Liver (tissue), 9 donors: ENCODE results near the gene HMGN3. TPM values are rescaled to one million over a fixed set of nuclear protein-coding genes. Genes with fewer than 3 reads are reported as not detected.

Experiments used
- DNase-seq: peaks from one replicate; pipeline ENCODE4 v3.0.0-alpha.2; 2017; ENCODE audit warnings: low spot score
- H3K27ac ChIP-seq, 2 donors: one replicate each; pipeline ENCODE4 v1.7.0; 2013; ENCODE audit warnings: inconsistent platforms in 2 of 2, low read length in 2 of 2, control low read depth in 1 of 2, low read depth in 1 of 2, mild to moderate bottlenecking in 1 of 2
- H3K27me3 ChIP-seq, 4 donors: one replicate each; pipeline versions ENCODE4 v1.6.1 to v1.7.0; 2013; ENCODE audit warnings: low read length in 3 of 4, inconsistent platforms in 1 of 4, mild to moderate bottlenecking in 1 of 4, moderate library complexity in 1 of 4; ENCODE audit not compliant: control insufficient read depth in 4 of 4, insufficient read depth in 4 of 4
- H3K36me3 ChIP-seq, 4 donors: one replicate each; pipeline versions ENCODE4 v1.6.1 to v1.7.0; 2013; ENCODE audit warnings: low read length in 3 of 4, mild to moderate bottlenecking in 3 of 4, low read depth in 1 of 4, moderate library complexity in 1 of 4; ENCODE audit not compliant: control insufficient read depth in 4 of 4, insufficient read depth in 3 of 4
- H3K4me1 ChIP-seq, 4 donors: one replicate each; pipeline versions ENCODE4 v1.6.1 to v1.7.0; 2013; ENCODE audit warnings: low read length in 3 of 4, mild to moderate bottlenecking in 3 of 4, moderate library complexity in 1 of 4; ENCODE audit not compliant: control insufficient read depth in 4 of 4, insufficient read depth in 4 of 4
- H3K4me3 ChIP-seq, 3 donors: one replicate each; pipeline versions ENCODE4 v1.6.1 to v1.7.0; 2013; ENCODE audit warnings: low read length in 3 of 3, control low read depth in 1 of 3, low read depth in 1 of 3, mild to moderate bottlenecking in 1 of 3
- H3K9ac ChIP-seq, 2 donors: one replicate each; pipeline ENCODE4 v1.7.0; 2013; ENCODE audit warnings: low read length in 2 of 2, mild to moderate bottlenecking in 2 of 2, moderate library complexity in 2 of 2, control low read depth in 1 of 2, low read depth in 1 of 2
- H3K9me3 ChIP-seq, 4 donors: one replicate each; pipeline versions ENCODE4 v1.6.1 to v1.7.0; 2013; ENCODE audit warnings: low read length in 3 of 4; ENCODE audit not compliant: control insufficient read depth in 4 of 4
- ATF3 ChIP-seq: IDR thresholded peaks from 2 replicates; pipeline ENCODE4 v1.6.1; 2016; ENCODE audit warnings: antibody characterized with exemption
- EGR1 ChIP-seq, 2 donors: IDR thresholded peaks; 2 replicates each; pipeline ENCODE4 v1.6.1; 2016 to 2018; ENCODE audit warnings: antibody characterized with exemption in 2 of 2, low read depth in 2 of 2
- FOXA1 ChIP-seq: IDR thresholded peaks from 2 replicates; pipeline ENCODE4 v1.6.1; 2016; ENCODE audit warnings: antibody characterized with exemption
- FOXA2 ChIP-seq: IDR thresholded peaks from 2 replicates; pipeline ENCODE4 v1.6.1; 2016; ENCODE audit warnings: antibody characterized with exemption
- GABPA ChIP-seq, 2 donors: IDR thresholded peaks in 1 of 2; conservative IDR thresholded peaks in 1 of 2; 2 replicates each; pipeline ENCODE4 v1.6.1; 2016; ENCODE audit warnings: antibody characterized with exemption in 2 of 2, mild to moderate bottlenecking in 1 of 2, moderate library complexity in 1 of 2
- HNF4A ChIP-seq, 2 donors: conservative IDR thresholded peaks; 2 replicates each; pipeline ENCODE4 v1.6.1; 2016; ENCODE audit warnings: antibody characterized with exemption in 2 of 2, mild to moderate bottlenecking in 2 of 2
- HNF4G ChIP-seq: IDR thresholded peaks from 2 replicates; pipeline ENCODE4 v1.6.1; 2016; ENCODE audit warnings: antibody characterized with exemption
- JUND ChIP-seq, 2 donors: IDR thresholded peaks; 2 replicates each; pipeline ENCODE4 v1.6.1; 2016; ENCODE audit warnings: antibody characterized with exemption in 2 of 2
- MAX ChIP-seq: IDR thresholded peaks from 2 replicates; pipeline ENCODE4 v1.6.1; 2016; ENCODE audit warnings: antibody characterized with exemption
- NR2F2 ChIP-seq: IDR thresholded peaks from 2 replicates; pipeline ENCODE4 v1.6.1; 2016; ENCODE audit warnings: antibody characterized with exemption
- RAD21 ChIP-seq, 2 donors: IDR thresholded peaks; 2 replicates each; pipeline ENCODE4 v1.6.1; 2016; ENCODE audit warnings: antibody characterized with exemption in 2 of 2, mild to moderate bottlenecking in 2 of 2
- RXRA ChIP-seq, 2 donors: IDR thresholded peaks; 2 replicates each; pipeline ENCODE4 v1.6.1; 2017 to 2018; ENCODE audit warnings: antibody characterized with exemption in 2 of 2, mild to moderate bottlenecking in 1 of 2
- SP1 ChIP-seq: IDR thresholded peaks from 2 replicates; pipeline ENCODE4 v1.6.1; 2018; ENCODE audit warnings: antibody characterized with exemption, mild to moderate bottlenecking
- TAF1 ChIP-seq: conservative IDR thresholded peaks from 2 replicates; pipeline ENCODE4 v1.6.1; 2016; ENCODE audit warnings: antibody characterized with exemption, mild to moderate bottlenecking
- YY1 ChIP-seq: IDR thresholded peaks from 2 replicates; pipeline ENCODE4 v1.6.1; 2016; ENCODE audit warnings: antibody characterized with exemption, mild to moderate bottlenecking
- WGBS: extraction: QIAGEN DNeasy Blood & Tissue Kit; methylation state at CpG from one replicate; pipeline ENCODE4 v1.1.7; 2013; 5-methylcytosine and 5-hydroxymethylcytosine counted together
- polyA plus RNA-seq, 2 donors: library from polyadenylated mRNA; stranded (reverse) in 1 of 2; unstranded in 1 of 2; fragments of 200-250 nt in 1 of 2; fragments of >200 nt in 1 of 2; fragmentation: Nextera tagmentation in 1 of 2; extraction: Ambion mirVana in 1 of 2; gene quantifications; one replicate each; pipeline versions ENCODE4 v1.2.1 to v1.2.3, GENCODE V29; 2013 to 2015
- total RNA-seq, 2 donors: library from RNA; depleted of rRNA; stranded (reverse); fragments of >200 nt; gene quantifications; one replicate each; pipeline ENCODE4 v1.2.3, GENCODE V29; 2014
- TF ChIP-seq, protein P1 (sequence below): fragments of 150-350 bp; IDR thresholded peaks from 2 replicates; pipeline ENCODE4 v1.5.1; 2017; ENCODE audit warnings: improper control_type of control experiment, low read depth, low read length; ENCODE audit not compliant: missing input control
- donor health status: healthy.
- donor health status: healthy.
- donor health status: healthy.
- donor health status: healthy.
- donor health status: healthy.

HMGN3 gene
- total and polyA plus RNA-seq, 4 donors = 26.7 to 112 (median 44.3) TPM

GRCh38 chr6:79188885-79189480, 45.5 kb downstream of the HMGN3 start:
- Histone ChIP-seq H3K4me3 (no peak overlapping the region), H3K9ac (no peak overlapping the region), H3K9me3 (peaks cover 0 to 4% (median 2%) of the 10 kb centered on the region in 4 donors), H3K27me3 (no peaks in the 10 kb centered on the region), H3K4me1 (peaks cover 2 to 12% (median 7%) of the 10 kb centered on the region in 4 donors), H3K27ac (no peak overlapping the region), H3K36me3 (peaks cover 0 to 2% (median 0%) of the 10 kb centered on the region in 4 donors)
- WGBS = 59% methylated on average over 3 of the region's 3 CpGs
- TF ChIP-seq RXRA (IDR thresholded peaks at IDR 0.05) (no peak), FOXA1 (no peak), HNF4A (conservative IDR thresholded peaks at IDR 0.05) (no peak), EGR1 (IDR thresholded peaks at IDR 0.05; ENCODE audit: low read depth in 2 of 2) (no peak), FOXA2 (no peak), MAX (no peak), YY1 (no peak), ATF3 (no peak)
- no peak for DNase-seq

DNA sequence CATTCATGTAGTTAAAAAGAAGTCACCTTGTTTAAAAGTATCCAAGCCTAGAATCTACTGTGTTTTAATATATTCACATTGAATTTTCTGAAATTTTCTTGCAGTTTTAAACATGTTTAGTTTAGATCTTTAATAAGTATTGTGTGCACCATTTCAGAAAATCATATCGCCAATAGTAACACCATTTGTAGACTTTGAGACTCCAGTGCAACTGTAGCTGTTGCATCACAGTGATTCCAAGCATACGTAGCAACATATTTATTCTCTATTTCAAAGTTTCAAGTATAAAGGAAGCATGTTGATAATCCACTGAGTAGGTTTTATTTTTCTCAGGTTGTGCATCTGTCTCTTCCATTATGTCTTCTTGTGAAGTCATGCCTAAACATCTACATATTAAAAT, 46.4 kb downstream of the HMGN3 start:
- WGBS = 45% methylated on average over 2 of the region's 2 CpGs

DNA sequence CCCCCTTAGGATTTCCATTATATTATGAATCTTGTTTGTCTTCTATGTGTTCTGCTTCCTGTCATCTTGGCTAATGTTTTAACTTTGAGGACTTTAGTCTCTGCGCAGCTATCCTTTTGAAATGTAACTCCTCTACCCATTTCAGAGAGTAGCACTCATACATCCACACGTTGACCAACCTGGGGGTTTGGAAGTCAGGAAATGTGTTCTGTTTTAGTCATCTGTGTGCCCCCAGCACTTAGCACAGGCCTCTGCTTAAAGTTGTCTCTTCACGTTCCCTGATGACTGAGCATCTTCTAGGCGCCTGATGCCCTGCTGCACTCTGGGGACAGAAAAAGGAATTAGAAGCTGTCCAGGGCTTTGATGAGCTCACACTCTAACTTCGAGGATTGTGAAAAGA, 47.9 kb downstream of the HMGN3 start:
- H3K4me3 ChIP-seq = no peak overlapping the region
- 87% methylated on average over 5 of the region's 5 CpGs for WGBS
- H3K36me3 ChIP-seq = no peaks in the 10 kb centered on the region

More for the DNA sequence above, 46.4 kb downstream of the HMGN3 start:
- Histone ChIP-seq H3K9me3 (peaks cover 0 to 4% (median 2%) of the 10 kb centered on the region in 4 donors), H3K4me1 (peaks cover 2 to 12% (median 7%) of the 10 kb centered on the region in 4 donors), H3K27me3 (no peaks in the 10 kb centered on the region), H3K4me3 (no peak overlapping the region), H3K36me3 (peaks cover 0 to 2% (median 0%) of the 10 kb centered on the region in 4 donors), H3K27ac (no peak overlapping the region), H3K9ac (no peak overlapping the region)
- TF ChIP-seq FOXA2 (no peak), HNF4A (conservative IDR thresholded peaks at IDR 0.05) (peak; percentile 57 to 58)
- no peak for DNase-seq

More for the DNA sequence above, 47.9 kb downstream of the HMGN3 start:
- Histone ChIP-seq H3K27ac (no peak overlapping the region), H3K4me1 (peaks cover 2 to 12% (median 7%) of the 10 kb centered on the region in 4 donors), H3K9ac (no peak overlapping the region), H3K9me3 (peaks cover 0 to 3% (median 2%) of the 10 kb centered on the region in 4 donors), H3K27me3 (no peaks in the 10 kb centered on the region)
- no peak for DNase-seq
- TF ChIP-seq, protein P1, sequence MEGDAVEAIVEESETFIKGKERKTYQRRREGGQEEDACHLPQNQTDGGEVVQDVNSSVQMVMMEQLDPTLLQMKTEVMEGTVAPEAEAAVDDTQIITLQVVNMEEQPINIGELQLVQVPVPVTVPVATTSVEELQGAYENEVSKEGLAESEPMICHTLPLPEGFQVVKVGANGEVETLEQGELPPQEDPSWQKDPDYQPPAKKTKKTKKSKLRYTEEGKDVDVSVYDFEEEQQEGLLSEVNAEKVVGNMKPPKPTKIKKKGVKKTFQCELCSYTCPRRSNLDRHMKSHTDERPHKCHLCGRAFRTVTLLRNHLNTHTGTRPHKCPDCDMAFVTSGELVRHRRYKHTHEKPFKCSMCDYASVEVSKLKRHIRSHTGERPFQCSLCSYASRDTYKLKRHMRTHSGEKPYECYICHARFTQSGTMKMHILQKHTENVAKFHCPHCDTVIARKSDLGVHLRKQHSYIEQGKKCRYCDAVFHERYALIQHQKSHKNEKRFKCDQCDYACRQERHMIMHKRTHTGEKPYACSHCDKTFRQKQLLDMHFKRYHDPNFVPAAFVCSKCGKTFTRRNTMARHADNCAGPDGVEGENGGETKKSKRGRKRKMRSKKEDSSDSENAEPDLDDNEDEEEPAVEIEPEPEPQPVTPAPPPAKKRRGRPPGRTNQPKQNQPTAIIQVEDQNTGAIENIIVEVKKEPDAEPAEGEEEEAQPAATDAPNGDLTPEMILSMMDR = no peak
- TF ChIP-seq TAF1 = no peak
- no peak for TF ChIP-seq SP1
- no peak for TF ChIP-seq RAD21 (IDR thresholded peaks at IDR 0.05)
- no peak for TF ChIP-seq HNF4G
- no peak for TF ChIP-seq ATF3
- TF ChIP-seq FOXA2 = no peak
- no peak for TF ChIP-seq FOXA1
- no peak for TF ChIP-seq MAX
- TF ChIP-seq HNF4A (conservative IDR thresholded peaks at IDR 0.05) = no peak
- no peak for TF ChIP-seq JUND (IDR thresholded peaks at IDR 0.05)
- TF ChIP-seq GABPA (IDR thresholded peaks at IDR 0.05 in 1 of 2, conservative IDR thresholded peaks at IDR 0.05 in 1 of 2) = no peak
- no peak for TF ChIP-seq NR2F2
